Osteoblast (primary cell): ENCODE results near the gene CXCL12. TPM values are rescaled to one million over a fixed set of nuclear protein-coding genes. Genes with fewer than 3 reads are reported as not detected.

Experiments used
- DNase-seq: peaks from one replicate; pipeline ENCODE4 v3.0.0; 2011; ENCODE audit warnings: low spot score, mixed read lengths; ENCODE audit not compliant: insufficient read length; ENCODE audit errors: missing footprints
- H2AFZ ChIP-seq: 2 replicates; pipeline ENCODE4 v1.6.0; 2011; ENCODE audit warnings: mild to moderate bottlenecking, low read length
- H3K27ac ChIP-seq: 2 replicates; pipeline ENCODE4 v1.5.1; 2011; ENCODE audit warnings: mild to moderate bottlenecking, low read depth, low read length, moderate library complexity
- H3K27me3 ChIP-seq: 2 replicates; pipeline ENCODE4 v1.6.0; 2012; ENCODE audit warnings: mild to moderate bottlenecking, control low read depth, inconsistent platforms, low read length, moderate library complexity; ENCODE audit not compliant: insufficient read depth
- H3K36me3 ChIP-seq: 2 replicates; pipeline ENCODE4 v1.5.1; 2011; ENCODE audit warnings: mild to moderate bottlenecking, low read length, control low read depth, moderate library complexity; ENCODE audit not compliant: insufficient read depth
- H3K4me1 ChIP-seq: 2 replicates; pipeline ENCODE4 v1.5.1; 2011; ENCODE audit warnings: mild to moderate bottlenecking, low read length, control low read depth, moderate library complexity; ENCODE audit not compliant: insufficient read depth
- H3K4me2 ChIP-seq: 2 replicates; pipeline ENCODE4 v1.6.0; 2011; ENCODE audit warnings: mild to moderate bottlenecking, low read length; ENCODE audit not compliant: insufficient read depth
- H3K4me3 ChIP-seq: fragments of 200-600 bp; sonication (generic); 3 replicates; pipeline ENCODE4 v1.5.1; 2012; ENCODE audit warnings: mild to moderate bottlenecking, low read length, inconsistent platforms; ENCODE audit not compliant: insufficient read depth
- H3K79me2 ChIP-seq: 2 replicates; pipeline ENCODE4 v1.6.0; 2012; ENCODE audit warnings: mild to moderate bottlenecking, low read length, control low read depth, inconsistent platforms; ENCODE audit not compliant: insufficient read depth
- H3K9me3 ChIP-seq: 2 replicates; pipeline ENCODE4 v1.5.1; 2011; ENCODE audit warnings: low read depth, low read length, control low read depth
- H4K20me1 ChIP-seq: 2 replicates; pipeline ENCODE4 v1.6.0; 2012; ENCODE audit warnings: mild to moderate bottlenecking, low read length, control low read depth; ENCODE audit not compliant: insufficient read depth
- total RNA-seq: library from RNA; depleted of rRNA; stranded (reverse); fragments of >200 nt; gene quantifications from 2 replicates; pipeline ENCODE4 v1.2.3, GENCODE V29; 2012
- TF ChIP-seq, protein P1 (sequence below): IDR thresholded peaks from 2 replicates; pipeline ENCODE4 v1.5.1; 2011; ENCODE audit warnings: mild to moderate bottlenecking, low read depth, low read length, moderate library complexity; ENCODE audit errors: extremely low read depth

The CXCL12 gene
- total RNA-seq, 1 donor: 288 TPM

GRCh38 chr10:44426247-44427034, 41.5 kb upstream of the CXCL12 start:
- Histone ChIP-seq H3K27me3 (peaks cover 7% of the 10 kb centered on the region), H3K4me1 (no peaks in the 10 kb centered on the region), H3K9me3 (no peaks in the 10 kb centered on the region), H3K79me2 (no peaks in the 10 kb centered on the region), H4K20me1 (no peaks in the 10 kb centered on the region), H3K4me2 (no peak overlapping the region), H3K36me3 (no peaks in the 10 kb centered on the region), H3K27ac (no peak overlapping the region), H2AFZ (no peak overlapping the region), H3K4me3 (no peak overlapping the region)
- peak; percentile 8 for DNase-seq
- TF ChIP-seq, protein P1, sequence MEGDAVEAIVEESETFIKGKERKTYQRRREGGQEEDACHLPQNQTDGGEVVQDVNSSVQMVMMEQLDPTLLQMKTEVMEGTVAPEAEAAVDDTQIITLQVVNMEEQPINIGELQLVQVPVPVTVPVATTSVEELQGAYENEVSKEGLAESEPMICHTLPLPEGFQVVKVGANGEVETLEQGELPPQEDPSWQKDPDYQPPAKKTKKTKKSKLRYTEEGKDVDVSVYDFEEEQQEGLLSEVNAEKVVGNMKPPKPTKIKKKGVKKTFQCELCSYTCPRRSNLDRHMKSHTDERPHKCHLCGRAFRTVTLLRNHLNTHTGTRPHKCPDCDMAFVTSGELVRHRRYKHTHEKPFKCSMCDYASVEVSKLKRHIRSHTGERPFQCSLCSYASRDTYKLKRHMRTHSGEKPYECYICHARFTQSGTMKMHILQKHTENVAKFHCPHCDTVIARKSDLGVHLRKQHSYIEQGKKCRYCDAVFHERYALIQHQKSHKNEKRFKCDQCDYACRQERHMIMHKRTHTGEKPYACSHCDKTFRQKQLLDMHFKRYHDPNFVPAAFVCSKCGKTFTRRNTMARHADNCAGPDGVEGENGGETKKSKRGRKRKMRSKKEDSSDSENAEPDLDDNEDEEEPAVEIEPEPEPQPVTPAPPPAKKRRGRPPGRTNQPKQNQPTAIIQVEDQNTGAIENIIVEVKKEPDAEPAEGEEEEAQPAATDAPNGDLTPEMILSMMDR: no peak

GRCh38 chr10:44425466-44425865, 40.6 kb upstream of the CXCL12 start:
- Histone ChIP-seq H3K36me3 (no peaks in the 10 kb centered on the region), H3K4me1 (no peaks in the 10 kb centered on the region), H3K27ac (no peak overlapping the region), H3K4me3 (no peak overlapping the region), H3K9me3 (no peaks in the 10 kb centered on the region), H4K20me1 (no peaks in the 10 kb centered on the region), H3K4me2 (no peak overlapping the region), H3K79me2 (no peaks in the 10 kb centered on the region), H2AFZ (no peak overlapping the region), H3K27me3 (peaks cover 10% of the 10 kb centered on the region)
- DNase-seq: peak; percentile 14
- TF ChIP-seq, protein P1: no peak

DNA sequence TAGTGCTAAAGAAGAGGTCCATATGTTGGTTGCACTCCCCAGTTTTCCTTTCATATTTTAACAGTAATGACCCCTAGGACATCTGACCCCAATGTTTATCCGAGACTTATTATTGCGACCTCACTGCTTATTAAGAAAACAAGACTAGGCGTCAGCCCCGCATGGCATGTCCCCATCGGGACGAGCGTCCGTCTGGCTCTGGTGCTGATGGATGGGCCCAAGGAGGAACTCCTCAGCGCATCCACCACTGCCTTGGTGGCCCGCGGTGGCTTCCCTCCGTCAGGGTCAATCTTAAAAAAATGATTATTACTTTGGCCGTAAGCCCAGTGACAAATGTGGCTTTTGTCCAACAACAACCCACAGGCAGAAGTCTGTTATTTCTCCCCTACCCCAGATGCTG, 40.1 kb upstream of the CXCL12 start:
- Histone ChIP-seq H3K36me3 (no peaks in the 10 kb centered on the region), H3K4me1 (no peaks in the 10 kb centered on the region), H3K27ac (no peak overlapping the region), H3K4me2 (no peak overlapping the region), H3K79me2 (no peaks in the 10 kb centered on the region), H3K4me3 (no peak overlapping the region), H3K27me3 (peaks cover 11% of the 10 kb centered on the region), H4K20me1 (no peaks in the 10 kb centered on the region), H3K9me3 (no peaks in the 10 kb centered on the region), H2AFZ (no peak overlapping the region)
- TF ChIP-seq, protein P1: no peak
- DNase-seq: peak; percentile 38

- H3K36me3 ChIP-seq: no peaks in the 10 kb centered on the region
- TF ChIP-seq, protein P1: no peak
- no peaks in the 10 kb centered on the region for H3K79me2 ChIP-seq
- H2AFZ ChIP-seq: no peak overlapping the region
- peaks cover 11% of the 10 kb centered on the region for H3K27me3 ChIP-seq
- peak; percentile 54 for DNase-seq
- no peaks in the 10 kb centered on the region for H3K9me3 ChIP-seq
- H3K4me3 ChIP-seq: no peak overlapping the region
- H3K27ac ChIP-seq: no peak overlapping the region
- no peaks in the 10 kb centered on the region for H4K20me1 ChIP-seq
- H3K4me2 ChIP-seq: no peak overlapping the region
- H3K4me1 ChIP-seq: no peaks in the 10 kb centered on the region
Observed at GRCh38 chr10:44424298-44424697, 39.4 kb upstream of the CXCL12 start.
